Mucosa of descending colon (tissue), 3 donors: Measurements from ENCODE around the gene THRA. TPM values are rescaled to one million over a fixed set of nuclear protein-coding genes. Genes with fewer than 3 reads are reported as not detected.

ENCODE experiments used
- ATAC-seq: fragments of 200-7000 bp; cut with Tn5 transposase; one replicate; pipeline ENCODE4 v1.9.1; 2020; ENCODE audit warnings: mild to moderate bottlenecking, moderate library complexity
- DNase-seq, 3 donors: peaks; one replicate each; pipeline ENCODE4 v3.0.0-alpha.2; 2020
- H3K36me3 ChIP-seq: fragments of 200-600 bp; one replicate; pipeline ENCODE4 v1.8.0; 2021; ENCODE audit warnings: low read depth, mild to moderate bottlenecking
- H3K4me1 ChIP-seq: fragments of 200-600 bp; one replicate; pipeline ENCODE4 v1.8.0; 2021; ENCODE audit warnings: low read depth, mild to moderate bottlenecking
- H3K4me3 ChIP-seq: fragments of 200-600 bp; one replicate; pipeline ENCODE4 v1.8.0; 2021; ENCODE audit warnings: mild to moderate bottlenecking
- H3K9me3 ChIP-seq: fragments of 200-600 bp; one replicate; pipeline ENCODE4 v1.8.0; 2021; ENCODE audit warnings: mild to moderate bottlenecking
- CTCF ChIP-seq: fragments of 200-600 bp; IDR thresholded peaks from one replicate; pipeline ENCODE4 v1.8.0; 2022; ENCODE audit warnings: antibody characterized with exemption, mild to moderate bottlenecking
- intact Hi-C, 2 donors: fragments of 100-400 bp; cut with DNase I in 1 of 2; cut with micrococcal nuclease in 1 of 2; formaldehyde crosslinking; loops; one replicate each; pipeline versions ENCODE4 v1.11.0 to v1.11.1; 2022; cut with DNase I, micrococcal nuclease
- total RNA-seq, 3 donors: library from RNA; stranded (reverse); fragmentation: NEBNext Ultra II Directional in 2 of 3; extraction: Animal tissue kit (Norgen Biotek cat#: 25700) in 2 of 3; gene quantifications; one replicate each; pipeline versions ENCODE4 v1.2.1 to v1.2.4, GENCODE V29; 2021 to 2023
- donor health status: DM: no; HTN: no; CAD: no; lungs with moderate emphysema.
- donor health status: DM: no; HTN: no; CAD: no.
- donor health status: DM: no; HTN: yes; CAD: no.

The THRA gene
- total RNA-seq, 3 donors from 2014 or later: 56.8 to 114 (median 60.0) TPM

GRCh38 chr17:40065769-40066510, 3.2 kb downstream of the THRA start:
- TF ChIP-seq CTCF: no peak
- H3K4me3 ChIP-seq: no peak overlapping the region
- no peaks in the 10 kb centered on the region for H3K36me3 ChIP-seq
- intact Hi-C loops: loop anchor here in 1 of 2 donors (2.0 kb wide), 1 partner anchor 47 kb away; no protein-coding TSS in a partner anchor
- no peak for ATAC-seq
- peaks cover 62% of the 10 kb centered on the region for H3K4me1 ChIP-seq
- peak in 1 of 3 donors; percentile 39 for DNase-seq
- H3K9me3 ChIP-seq: no peaks in the 10 kb centered on the region

GRCh38 chr17:40067710-40068109, 4.9 kb downstream of the THRA start:
- Histone ChIP-seq H3K9me3 (no peaks in the 10 kb centered on the region), H3K4me1 (peaks cover 75% of the 10 kb centered on the region), H3K4me3 (no peak overlapping the region), H3K36me3 (no peaks in the 10 kb centered on the region)
- TF ChIP-seq CTCF: no peak
- no peak for ATAC-seq
- intact Hi-C loops: no loop called here
- DNase-seq: no peak

- Histone ChIP-seq H3K4me1 (peaks cover 79% of the 10 kb centered on the region), H3K9me3 (no peaks in the 10 kb centered on the region), H3K4me3 (no peak overlapping the region), H3K36me3 (no peaks in the 10 kb centered on the region)
- TF ChIP-seq CTCF: no peak
- ATAC-seq (no peak), DNase-seq (peak in 1 of 3 donors; percentile 49)
- intact Hi-C loops: no loop called here
These were observed 5.4 kb downstream of the THRA start for GRCh38 chr17:40068129-40068581.

- TF ChIP-seq CTCF: no peak
- peaks cover 83% of the 10 kb centered on the region for H3K4me1 ChIP-seq
- H3K36me3 ChIP-seq: no peaks in the 10 kb centered on the region
- intact Hi-C loops: no loop called here
- ATAC-seq (no peak), DNase-seq (no peak)
- H3K4me3 ChIP-seq: no peak overlapping the region
- no peaks in the 10 kb centered on the region for H3K9me3 ChIP-seq
These were observed 5.8 kb downstream of the THRA start for GRCh38 chr17:40068584-40068916.

GRCh38 chr17:40068917-40069750, 6.4 kb downstream of the THRA start:
- TF ChIP-seq CTCF: no peak
- H3K36me3 ChIP-seq: no peaks in the 10 kb centered on the region
- intact Hi-C loops: no loop called here
- H3K4me3 ChIP-seq: no peak overlapping the region
- H3K9me3 ChIP-seq: no peaks in the 10 kb centered on the region
- peaks cover 84% of the 10 kb centered on the region for H3K4me1 ChIP-seq
- ATAC-seq (peak; percentile 33), DNase-seq (peak; percentile 86 to 92 (median 89))
